Measurements from ENCODE around the gene HAUS5. TPM values are rescaled to one million over a fixed set of nuclear protein-coding genes. Genes with fewer than 3 reads are reported as not detected.

The HAUS5 gene
- polyA plus RNA-seq, 1 donor (not counting 4 experiments of a cell fraction or from before 2014, with no cell fraction given) = 3.7 TPM

GRCh38 chr19:35629332-35629633, 16.7 kb downstream of the HAUS5 start:
- Histone ChIP-seq H3K9me3 (ENCODE audit: control insufficient read depth, low read depth, low read length) (no peaks in the 10 kb centered on the region), H3K9me1 (ENCODE audit: control insufficient read depth, extremely low read depth, insufficient read depth, low read length) (no peaks in the 10 kb centered on the region), H3K27ac (ENCODE audit: control insufficient read depth, insufficient read depth, low read length) (peak overlapping the region; percentile 86), H3K27me3 (ENCODE audit: control insufficient read depth, extremely low read depth, insufficient read depth, low read length) (no peaks in the 10 kb centered on the region), H3K4me1 (ENCODE audit: control insufficient read depth, extremely low read depth, insufficient read depth, low read length) (peaks cover 10% of the 10 kb centered on the region), H4K20me1 (ENCODE audit: control insufficient read depth, extremely low read depth, insufficient read depth, low read length) (no peaks in the 10 kb centered on the region), H3K79me2 (ENCODE audit: control insufficient read depth, insufficient read depth, low read length) (peaks cover 18% of the 10 kb centered on the region), H3K4me2 (ENCODE audit: control insufficient read depth, extremely low read depth, insufficient read depth, low read depth, low read length) (peak overlapping the region; percentile 100), H2AFZ (ENCODE audit: control insufficient read depth, low read length) (peak overlapping the region; percentile 82), H3K36me3 (ENCODE audit: control insufficient read depth in 2 of 2, extremely low read depth in 1 of 2, insufficient read depth in 2 of 2, low read length in 2 of 2) (peaks cover 23% of the 10 kb centered on the region in 2 experiments), H3K9ac (ENCODE audit: control insufficient read depth, extremely low read depth, insufficient read depth, low read length) (peak overlapping the region; percentile 96), H3K4me3 (ENCODE audit: control insufficient read depth in 2 of 3, extremely low read depth in 1 of 3, insufficient read depth in 2 of 3, low read depth in 1 of 3, low read length in 3 of 3) (peak overlapping the region; percentile 80 to 98 (median 92))
- no peak for FAIRE-seq
- DNase-seq (ENCODE audit: low read depth, low spot score) = no peak
- dilution Hi-C loops (cut with MboI; ENCODE audit: extremely low pct_ligation_motif_present, low sequenced_read_pairs) = no loop called here
- TF ChIP-seq EZH2 (IDR thresholded peaks at IDR 0.05; ENCODE audit: low read length) = no peak

- DNase-seq (ENCODE audit: low read depth, low spot score) (no peak), FAIRE-seq (no peak)
- no peaks in the 10 kb centered on the region for H3K9me3 ChIP-seq (ENCODE audit: control insufficient read depth, low read depth, low read length)
- peaks cover 35 to 38% of the 10 kb centered on the region in 2 experiments for H3K36me3 ChIP-seq (ENCODE audit: control insufficient read depth in 2 of 2, extremely low read depth in 1 of 2, insufficient read depth in 2 of 2, low read length in 2 of 2)
- no peaks in the 10 kb centered on the region for H3K27me3 ChIP-seq (ENCODE audit: control insufficient read depth, extremely low read depth, insufficient read depth, low read length)
- H4K20me1 ChIP-seq (ENCODE audit: control insufficient read depth, extremely low read depth, insufficient read depth, low read length) = no peaks in the 10 kb centered on the region
- H3K27ac ChIP-seq (ENCODE audit: control insufficient read depth, insufficient read depth, low read length) = no peak overlapping the region
- H3K9ac ChIP-seq (ENCODE audit: control insufficient read depth, extremely low read depth, insufficient read depth, low read length) = no peak overlapping the region
- H3K4me2 ChIP-seq (ENCODE audit: control insufficient read depth, extremely low read depth, insufficient read depth, low read depth, low read length) = no peak overlapping the region
- TF ChIP-seq, protein P1, sequence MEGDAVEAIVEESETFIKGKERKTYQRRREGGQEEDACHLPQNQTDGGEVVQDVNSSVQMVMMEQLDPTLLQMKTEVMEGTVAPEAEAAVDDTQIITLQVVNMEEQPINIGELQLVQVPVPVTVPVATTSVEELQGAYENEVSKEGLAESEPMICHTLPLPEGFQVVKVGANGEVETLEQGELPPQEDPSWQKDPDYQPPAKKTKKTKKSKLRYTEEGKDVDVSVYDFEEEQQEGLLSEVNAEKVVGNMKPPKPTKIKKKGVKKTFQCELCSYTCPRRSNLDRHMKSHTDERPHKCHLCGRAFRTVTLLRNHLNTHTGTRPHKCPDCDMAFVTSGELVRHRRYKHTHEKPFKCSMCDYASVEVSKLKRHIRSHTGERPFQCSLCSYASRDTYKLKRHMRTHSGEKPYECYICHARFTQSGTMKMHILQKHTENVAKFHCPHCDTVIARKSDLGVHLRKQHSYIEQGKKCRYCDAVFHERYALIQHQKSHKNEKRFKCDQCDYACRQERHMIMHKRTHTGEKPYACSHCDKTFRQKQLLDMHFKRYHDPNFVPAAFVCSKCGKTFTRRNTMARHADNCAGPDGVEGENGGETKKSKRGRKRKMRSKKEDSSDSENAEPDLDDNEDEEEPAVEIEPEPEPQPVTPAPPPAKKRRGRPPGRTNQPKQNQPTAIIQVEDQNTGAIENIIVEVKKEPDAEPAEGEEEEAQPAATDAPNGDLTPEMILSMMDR (optimal IDR thresholded peaks at IDR 0.05 in 1 of 3, IDR thresholded peaks at IDR 0.05 in 1 of 3, conservative IDR thresholded peaks at IDR 0.05 in 1 of 3; ENCODE audit: extremely low read depth in 1 of 3, insufficient read depth in 2 of 3, low read length in 3 of 3) = no peak
- no peak for TF ChIP-seq EZH2 (IDR thresholded peaks at IDR 0.05; ENCODE audit: low read length)
- H3K79me2 ChIP-seq (ENCODE audit: control insufficient read depth, insufficient read depth, low read length) = peaks cover 17% of the 10 kb centered on the region
- H3K9me1 ChIP-seq (ENCODE audit: control insufficient read depth, extremely low read depth, insufficient read depth, low read length) = no peaks in the 10 kb centered on the region
- dilution Hi-C loops (cut with MboI; ENCODE audit: extremely low pct_ligation_motif_present, low sequenced_read_pairs) = no loop called here
- H2AFZ ChIP-seq (ENCODE audit: control insufficient read depth, low read length) = no peak overlapping the region
- peaks cover 6% of the 10 kb centered on the region for H3K4me1 ChIP-seq (ENCODE audit: control insufficient read depth, extremely low read depth, insufficient read depth, low read length)
- no peak overlapping the region for H3K4me3 ChIP-seq (ENCODE audit: control insufficient read depth in 2 of 3, extremely low read depth in 1 of 3, insufficient read depth in 2 of 3, low read depth in 1 of 3, low read length in 3 of 3)
Observed at GRCh38 chr19:35633727-35634440, 21.3 kb downstream of the HAUS5 start.

DNA sequence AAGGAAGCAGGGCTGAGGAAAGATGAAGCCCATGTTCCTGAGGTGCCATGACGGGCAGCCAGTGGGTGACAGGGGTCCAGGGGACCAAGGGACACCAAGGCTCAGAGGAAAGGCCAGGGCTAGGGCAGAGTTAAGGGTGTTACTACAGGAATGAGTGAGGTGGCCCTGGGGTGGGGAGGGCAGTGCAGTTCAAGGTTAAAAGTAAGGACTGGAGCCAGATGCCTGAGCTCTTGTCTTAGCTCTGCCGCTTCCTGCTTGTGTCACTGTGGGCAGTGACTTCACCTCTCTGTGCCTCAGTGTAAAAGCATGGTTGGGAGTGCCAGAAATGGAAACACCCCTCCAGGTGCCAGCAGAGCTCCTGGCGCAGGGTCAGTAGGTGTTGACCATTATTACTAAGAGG, 24.1 kb downstream of the HAUS5 start:
- Histone ChIP-seq H3K36me3 (ENCODE audit: control insufficient read depth in 2 of 2, extremely low read depth in 1 of 2, insufficient read depth in 2 of 2, low read length in 2 of 2) (peaks cover 26 to 29% of the 10 kb centered on the region in 2 experiments), H3K9me1 (ENCODE audit: control insufficient read depth, extremely low read depth, insufficient read depth, low read length) (no peaks in the 10 kb centered on the region), H3K27me3 (ENCODE audit: control insufficient read depth, extremely low read depth, insufficient read depth, low read length) (no peaks in the 10 kb centered on the region), H3K27ac (ENCODE audit: control insufficient read depth, insufficient read depth, low read length) (no peak overlapping the region), H3K9ac (ENCODE audit: control insufficient read depth, extremely low read depth, insufficient read depth, low read length) (no peak overlapping the region), H3K79me2 (ENCODE audit: control insufficient read depth, insufficient read depth, low read length) (no peaks in the 10 kb centered on the region), H3K4me1 (ENCODE audit: control insufficient read depth, extremely low read depth, insufficient read depth, low read length) (no peaks in the 10 kb centered on the region), H3K4me3 (ENCODE audit: control insufficient read depth in 2 of 3, extremely low read depth in 1 of 3, insufficient read depth in 2 of 3, low read depth in 1 of 3, low read length in 3 of 3) (no peak overlapping the region), H4K20me1 (ENCODE audit: control insufficient read depth, extremely low read depth, insufficient read depth, low read length) (no peaks in the 10 kb centered on the region), H2AFZ (ENCODE audit: control insufficient read depth, low read length) (no peak overlapping the region), H3K4me2 (ENCODE audit: control insufficient read depth, extremely low read depth, insufficient read depth, low read depth, low read length) (no peak overlapping the region), H3K9me3 (ENCODE audit: control insufficient read depth, low read depth, low read length) (no peaks in the 10 kb centered on the region)
- FAIRE-seq (no peak), DNase-seq (ENCODE audit: low read depth, low spot score) (no peak)
- TF ChIP-seq, protein P1 (optimal IDR thresholded peaks at IDR 0.05 in 1 of 3, IDR thresholded peaks at IDR 0.05 in 1 of 3, conservative IDR thresholded peaks at IDR 0.05 in 1 of 3; ENCODE audit: extremely low read depth in 1 of 3, insufficient read depth in 2 of 3, low read length in 3 of 3) = no peak
- no peak for TF ChIP-seq EZH2 (IDR thresholded peaks at IDR 0.05; ENCODE audit: low read length)
- dilution Hi-C loops (cut with MboI; ENCODE audit: extremely low pct_ligation_motif_present, low sequenced_read_pairs) = no loop called here

All from keratinocyte (primary cell).